ENCODE measurements around the gene FBXL20. TPM values are rescaled to one million over a fixed set of nuclear protein-coding genes. Genes with fewer than 3 reads are reported as not detected.
A peak's percentile ranks its signal among the peaks of the same experiment; 100 is the strongest.

FBXL20 gene
- total and polyA plus RNA-seq, 2 experiments from 2014 or later: 9.7 to 11.3 TPM

DNA sequence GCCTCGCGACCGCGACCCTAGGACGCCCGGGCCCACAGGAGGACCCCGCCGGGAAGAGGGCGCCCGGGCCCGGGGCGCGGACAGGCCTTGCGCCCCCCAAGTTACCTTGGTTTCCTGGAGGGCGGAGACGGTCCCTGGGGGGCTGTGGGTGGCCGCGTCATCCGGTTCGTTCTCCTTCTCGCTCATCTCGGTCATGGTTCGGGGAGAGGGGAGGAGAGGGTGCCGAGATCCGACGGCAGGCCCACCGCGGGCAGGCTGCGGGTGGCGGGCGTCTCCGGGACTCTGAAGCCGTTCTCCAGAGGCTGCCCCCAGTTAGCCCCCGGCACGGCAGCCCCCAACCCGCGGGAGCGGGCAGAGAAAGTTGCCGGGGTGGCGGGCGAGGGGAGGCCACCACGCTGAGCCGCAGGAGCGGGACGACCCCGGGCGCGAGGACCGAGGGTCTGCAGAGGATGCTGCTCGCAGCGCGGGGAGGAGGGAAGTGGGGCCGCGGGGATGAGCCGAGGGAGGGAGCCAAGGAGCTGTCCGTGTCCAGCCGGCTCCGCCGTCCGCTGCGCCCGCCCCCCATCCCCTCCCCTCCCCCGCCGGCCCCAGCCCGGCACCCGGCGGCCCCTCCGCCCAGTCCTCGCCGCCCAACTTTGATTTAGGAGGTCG is 176.0 kb downstream of the FBXL20 start, which contains the start of gene STAC2:
STAC2 (minus strand) TSS at position 638 of the 651 bp plus-strand sequence; CDS start at position 195, 443 bp downstream.
- peak; percentile 9 for TF ChIP-seq EZH2 (IDR thresholded peaks at IDR 0.05; ENCODE audit: insufficient read depth, poor library complexity, severe bottlenecking)
- TF ChIP-seq EZH2phosphoT487 (IDR thresholded peaks at IDR 0.05; ENCODE audit: insufficient read depth, low read depth): 0 out of 2 replicates have a peak, but pooled peaks have one; percentile 50
- H4K20me1 ChIP-seq (ENCODE audit: insufficient read depth): no peaks in the 10 kb centered on the region
- H3K9me2 ChIP-seq (ENCODE audit: insufficient read depth): no peaks in the 10 kb centered on the region
- H3K27me3 ChIP-seq (replicated peaks; ENCODE audit: insufficient read depth): peaks cover 11% of the 10 kb centered on the region
- H3K9me3 ChIP-seq (ENCODE audit: low read depth): no peaks in the 10 kb centered on the region
- H3K36me3 ChIP-seq (ENCODE audit: low read depth): no peaks in the 10 kb centered on the region
- H3K9ac ChIP-seq: no peak within 1 kb of the TSS
- DNase-seq: peak; percentile 34
- 0 out of 2 replicates have a peak, but pooled peaks cover 5% of the 10 kb centered on the region for H3F3A ChIP-seq (ENCODE audit: insufficient read depth)
- H2AFZ ChIP-seq: peak within 1 kb of the TSS; percentile 27; the same call in 1 of the 2 replicates
- peak within 1 kb of the TSS; percentile 58 for H3K4me3 ChIP-seq
- in situ Hi-C loops (cut with MboI): no loop called here
- H3K4me1 ChIP-seq (ENCODE audit: insufficient read depth): peaks cover 9% of the 10 kb centered on the region
- H3K27ac ChIP-seq: no peak within 1 kb of the TSS
- H3K79me2 ChIP-seq (ENCODE audit: insufficient read depth): no peaks in the 10 kb centered on the region
- WGBS, 2 experiments (ENCODE audit: low coverage in 1 of 2, low lambda C conversion rate in 2 of 2, missing lambda C conversion rate in 2 of 2): 3 to 6% methylated on average over 36 to 46 of the region's 71 CpGs
- peak within 1 kb of the TSS; percentile 82 for H3K4me2 ChIP-seq (ENCODE audit: unreplicated experiment)

DNA sequence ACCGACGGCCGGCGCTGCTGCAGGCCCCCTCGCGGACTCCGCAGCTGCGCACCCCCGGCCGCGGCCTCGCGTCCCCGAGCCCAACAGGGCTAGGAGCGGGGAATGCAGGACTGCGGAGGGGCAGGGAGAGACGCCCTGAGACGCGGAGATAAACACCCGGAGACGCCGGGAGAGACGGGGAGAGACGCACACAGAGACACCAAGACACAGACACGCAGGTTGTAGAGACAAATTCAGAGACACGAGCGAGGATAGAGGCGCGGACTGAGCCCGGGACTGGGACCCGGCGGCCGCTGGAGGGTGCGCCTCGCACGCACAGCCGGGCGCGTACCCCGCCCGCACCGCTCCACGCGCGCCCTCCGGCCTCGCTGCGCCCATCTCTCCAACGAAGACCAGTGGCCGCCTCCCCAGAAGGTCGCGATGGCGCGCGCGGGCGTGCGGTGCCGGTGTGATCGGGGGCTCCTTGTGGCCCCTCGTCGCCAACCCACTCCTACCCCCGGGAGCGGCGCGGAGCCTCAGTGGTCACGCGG is 176.6 kb downstream of the FBXL20 start:
- Histone ChIP-seq H3K79me2 (ENCODE audit: insufficient read depth) (no peaks in the 10 kb centered on the region), H4K20me1 (ENCODE audit: insufficient read depth) (no peaks in the 10 kb centered on the region), H3K9ac (no peak overlapping the region), H3K4me3 (peak overlapping the region; percentile 58; the same call in 1 of the 2 replicates), H3K27ac (no peak overlapping the region), H3K36me3 (ENCODE audit: low read depth) (no peaks in the 10 kb centered on the region), H3K4me1 (ENCODE audit: insufficient read depth) (peaks cover 9% of the 10 kb centered on the region), H3F3A (ENCODE audit: insufficient read depth) (0 out of 2 replicates have a peak, but pooled peaks cover 5% of the 10 kb centered on the region), H3K27me3 (replicated peaks; ENCODE audit: insufficient read depth) (peaks cover 11% of the 10 kb centered on the region), H3K4me2 (ENCODE audit: unreplicated experiment) (no peak overlapping the region), H3K9me2 (ENCODE audit: insufficient read depth) (no peaks in the 10 kb centered on the region), H3K9me3 (ENCODE audit: low read depth) (no peaks in the 10 kb centered on the region), H2AFZ (peak overlapping the region; percentile 27; the same call in 1 of the 2 replicates)
- 9 to 11% methylated on average over 53 to 62 of the region's 68 CpGs for WGBS, 2 experiments (ENCODE audit: low coverage in 1 of 2, low lambda C conversion rate in 2 of 2, missing lambda C conversion rate in 2 of 2)
- in situ Hi-C loops (cut with MboI): no loop called here
- no peak for TF ChIP-seq EZH2 (IDR thresholded peaks at IDR 0.05; ENCODE audit: insufficient read depth, poor library complexity, severe bottlenecking)
- no peak for TF ChIP-seq EZH2phosphoT487 (IDR thresholded peaks at IDR 0.05; ENCODE audit: insufficient read depth, low read depth)
- no peak for DNase-seq

DNA sequence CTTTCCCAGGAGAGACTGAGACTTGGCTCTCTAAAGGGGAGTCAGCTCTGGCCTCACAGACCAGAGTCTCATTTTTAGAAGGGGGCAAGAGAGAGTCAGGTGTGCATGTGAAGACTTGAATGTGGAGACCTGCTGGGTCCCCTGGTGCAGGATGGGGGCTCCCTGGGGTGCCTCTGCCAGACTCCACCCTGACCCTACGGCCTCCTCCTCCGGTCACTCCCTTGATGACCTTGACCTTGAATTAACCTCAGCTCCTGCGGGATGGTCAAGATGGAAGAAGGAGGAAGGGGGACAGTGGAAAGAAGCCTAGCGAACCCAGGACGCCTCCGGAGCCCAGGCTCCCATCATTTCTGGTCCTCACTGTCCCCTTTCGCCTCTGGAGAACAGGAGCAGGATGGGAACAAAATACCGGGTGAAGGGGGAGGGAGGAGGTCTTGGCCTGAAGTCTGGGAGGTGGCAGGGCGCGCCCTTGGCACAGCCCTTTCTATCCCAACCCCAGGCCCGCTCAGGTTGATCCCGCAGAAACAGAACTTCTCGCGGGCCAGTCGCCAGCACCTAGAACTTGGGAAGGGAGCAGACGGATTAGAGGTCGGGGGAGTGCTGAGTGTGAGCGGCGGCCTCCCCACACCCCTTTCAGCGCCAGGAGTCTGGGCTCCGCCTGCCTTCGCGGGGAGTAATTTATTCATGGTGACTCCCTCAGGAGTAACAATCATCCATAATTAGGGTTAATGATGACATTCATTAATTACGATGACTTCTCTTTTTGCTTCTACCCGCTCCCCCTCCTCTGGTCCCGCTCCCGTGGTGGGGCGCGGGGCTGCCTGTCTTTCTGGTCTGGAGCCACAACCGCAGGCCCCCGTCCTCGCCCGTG is 177.3 kb downstream of the FBXL20 start:
- H3K27me3 ChIP-seq (replicated peaks; ENCODE audit: insufficient read depth): peaks cover 11% of the 10 kb centered on the region
- in situ Hi-C loops (cut with MboI): no loop called here
- no peaks in the 10 kb centered on the region for H3F3A ChIP-seq (ENCODE audit: insufficient read depth)
- no peak overlapping the region for H3K4me2 ChIP-seq (ENCODE audit: unreplicated experiment)
- H3K9ac ChIP-seq: no peak overlapping the region
- no peaks in the 10 kb centered on the region for H4K20me1 ChIP-seq (ENCODE audit: insufficient read depth)
- no peaks in the 10 kb centered on the region for H3K79me2 ChIP-seq (ENCODE audit: insufficient read depth)
- H2AFZ ChIP-seq: no peak overlapping the region
- no peaks in the 10 kb centered on the region for H3K9me2 ChIP-seq (ENCODE audit: insufficient read depth)
- WGBS, 2 experiments (ENCODE audit: low coverage in 1 of 2, low lambda C conversion rate in 2 of 2, missing lambda C conversion rate in 2 of 2): 65 to 69% methylated on average over 32 to 33 of the region's 33 CpGs
- no peak for DNase-seq
- H3K4me3 ChIP-seq: no peak overlapping the region
- H3K27ac ChIP-seq: no peak overlapping the region
- H3K9me3 ChIP-seq (ENCODE audit: low read depth): no peaks in the 10 kb centered on the region
- no peaks in the 10 kb centered on the region for H3K36me3 ChIP-seq (ENCODE audit: low read depth)
- TF ChIP-seq EZH2phosphoT487 (IDR thresholded peaks at IDR 0.05; ENCODE audit: insufficient read depth, low read depth) (no peak), EZH2 (IDR thresholded peaks at IDR 0.05; ENCODE audit: insufficient read depth, poor library complexity, severe bottlenecking) (no peak)
- H3K4me1 ChIP-seq (ENCODE audit: insufficient read depth): peaks cover 3% of the 10 kb centered on the region

All from GM23248 (cell line).